NCI-H524 treated with DMSO at 0.1 percent for 48 hours (cell line): ENCODE results near the gene EFTUD2.
"Not testable (repeated sequence)": the region's sequence is repeated elsewhere in the genome, so short reads cannot be mapped to it uniquely, and the experiment has no call there.

Experiments used
- DNase-seq: peaks from one replicate; lab custom pipeline; 2025; lab: John Stamatoyannopoulos, UW

EFTUD2 gene

GRCh38 chr17:44808656-44809388, 90.4 kb downstream of the EFTUD2 start:
- not testable (repeated sequence) for DNase-seq

- no peak for DNase-seq
Measured at GRCh38 chr17:44808156-44808555, 91.1 kb downstream of the EFTUD2 start.

GRCh38 chr17:44807817-44808155, 91.5 kb downstream of the EFTUD2 start:
- peak; percentile 97 for DNase-seq

DNA sequence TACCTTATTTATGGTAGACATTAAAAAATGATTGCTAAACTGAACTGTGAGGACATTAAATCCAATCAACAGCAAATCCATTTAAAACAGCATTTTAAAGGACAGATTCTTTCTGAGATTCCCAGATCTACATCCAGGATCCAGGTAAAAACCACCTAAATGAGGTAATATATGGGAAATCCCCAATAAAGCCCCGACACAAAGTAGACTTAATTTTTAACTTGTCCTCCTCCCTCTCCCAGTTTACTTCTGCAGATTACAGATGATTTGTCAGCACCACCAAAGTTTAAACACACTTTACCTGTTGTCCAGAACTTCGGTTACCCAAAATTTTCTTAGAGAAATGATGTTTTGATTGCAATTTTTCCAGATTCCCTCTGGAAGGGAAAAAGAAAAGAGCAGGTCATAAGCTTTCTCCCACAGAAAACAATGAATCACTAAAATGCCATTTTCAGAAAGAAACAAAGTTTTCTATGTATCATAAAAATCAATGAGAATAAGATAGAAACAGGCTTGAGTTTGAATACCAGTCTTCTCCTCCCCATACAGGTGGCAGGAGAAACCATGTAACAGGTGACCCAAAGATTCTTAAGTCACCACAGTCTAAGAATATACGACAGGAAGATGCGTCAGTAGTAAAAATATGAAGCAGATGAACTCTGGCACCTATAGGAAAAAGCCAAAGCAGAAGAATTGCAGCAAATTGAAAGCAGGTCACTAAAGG, 92.0 kb downstream of the EFTUD2 start:
- no peak for DNase-seq

- DNase-seq: no peak
Measured at GRCh38 chr17:44804302-44805089, 94.7 kb downstream of the EFTUD2 start.

GRCh38 chr17:44801880-44802279, 97.4 kb downstream of the EFTUD2 start:
- DNase-seq: no peak
